GM23338 (cell line): ENCODE results near the gene MEAK7. TPM values are rescaled to one million over a fixed set of nuclear protein-coding genes. Genes with fewer than 3 reads are reported as not detected.

Experiments used
- ATAC-seq: fragments of 200-7000 bp; cut with Tn5 transposase; 3 replicates; pipeline ENCODE4 v1.9.1; 2020
- DNase-seq: peaks from one replicate; pipeline ENCODE4 v3.0.0-alpha.2; 2015; ENCODE audit warnings: low spot score
- H2AFZ ChIP-seq: fragments of 200-600 bp; sonication (generic); 2 replicates; pipeline ENCODE4 v1.8.0; 2016; ENCODE audit warnings: antibody characterized with exemption, mild to moderate bottlenecking, moderate library complexity
- H3F3A ChIP-seq: fragments of 200-600 bp; sonication (generic); replicated peaks from 2 replicates; pipeline ENCODE4 v1.8.0; 2017; ENCODE audit warnings: antibody characterized with exemption, mixed run types, low read depth
- H3K27ac ChIP-seq: fragments of 200-600 bp; sonication (generic); 2 replicates; pipeline ENCODE4 v1.6.1; 2016; ENCODE audit warnings: low read depth
- H3K27me3 ChIP-seq: fragments of 200-600 bp; sonication (generic); 2 replicates; pipeline ENCODE4 v1.8.0; 2016; ENCODE audit warnings: mild to moderate bottlenecking, mixed run types, moderate library complexity; ENCODE audit not compliant: insufficient read depth
- H3K36me3 ChIP-seq: fragments of 200-600 bp; sonication (generic); 2 replicates; pipeline ENCODE4 v1.8.0; 2016; ENCODE audit warnings: mild to moderate bottlenecking; ENCODE audit not compliant: insufficient read depth
- H3K4me1 ChIP-seq: fragments of 200-600 bp; sonication (generic); 2 replicates; pipeline ENCODE4 v1.8.0; 2016; ENCODE audit warnings: mild to moderate bottlenecking, moderate library complexity; ENCODE audit not compliant: insufficient read depth
- H3K4me2 ChIP-seq: fragments of 200-600 bp; sonication (generic); 2 replicates; pipeline ENCODE4 v1.7.1; 2017; ENCODE audit warnings: mixed run types
- H3K4me3 ChIP-seq: fragments of 200-600 bp; sonication (generic); 2 replicates; pipeline ENCODE4 v1.6.1; 2016; ENCODE audit warnings: mixed run types
- H3K79me2 ChIP-seq: fragments of 200-600 bp; sonication (generic); replicated peaks from 2 replicates; pipeline ENCODE4 v1.8.0; 2017; ENCODE audit warnings: mild to moderate bottlenecking; ENCODE audit not compliant: insufficient read depth
- H3K9me2 ChIP-seq: fragments of 200-600 bp; sonication (generic); 2 replicates; pipeline ENCODE4 v1.8.0; 2017; ENCODE audit not compliant: insufficient read depth
- H4K20me1 ChIP-seq: fragments of 200-600 bp; sonication (generic); replicated peaks from 2 replicates; pipeline ENCODE4 v1.8.0; 2017; ENCODE audit warnings: mild to moderate bottlenecking; ENCODE audit not compliant: insufficient read depth
- H3K27ac Mint-ChIP-seq: 2 replicates; pipeline ENCODE4 v1.8.0; 2020; ENCODE audit warnings: inconsistent platforms, mild to moderate bottlenecking, moderate library complexity, mixed read lengths
- H3K27me3 Mint-ChIP-seq: 3 replicates; pipeline ENCODE4 v1.8.0; 2022; ENCODE audit warnings: low read depth, mild to moderate bottlenecking, moderate library complexity, mixed read lengths, inconsistent platforms; ENCODE audit not compliant: insufficient read depth, poor library complexity
- H3K36me3 Mint-ChIP-seq: 3 replicates; pipeline ENCODE4 v1.8.0; 2021; ENCODE audit warnings: low read depth, mild to moderate bottlenecking, inconsistent platforms, moderate library complexity, mixed read lengths
- H3K4me1 Mint-ChIP-seq: 3 replicates; pipeline ENCODE4 v1.8.0; 2020; ENCODE audit warnings: mild to moderate bottlenecking, inconsistent platforms, mixed read lengths
- H3K4me3 Mint-ChIP-seq: 3 replicates; pipeline ENCODE4 v1.8.0; 2021; ENCODE audit warnings: moderate library complexity, mild to moderate bottlenecking, inconsistent platforms, mixed read lengths
- H3K9me3 Mint-ChIP-seq: 3 replicates; pipeline ENCODE4 v1.8.0; 2020; ENCODE audit warnings: moderate library complexity, mild to moderate bottlenecking, inconsistent platforms, mixed read lengths
- CREB1 ChIP-seq: fragments of 250-450 bp; sonication (Bioruptor Pico); IDR thresholded peaks from 2 replicates; pipeline ENCODE4 v1.5.0; 2020; ENCODE audit warnings: low read depth, mild to moderate bottlenecking, moderate library complexity
- NANOG ChIP-seq: IDR thresholded peaks from 2 replicates; pipeline ENCODE4 v1.6.1; 2016; ENCODE audit warnings: antibody characterized with exemption, borderline replicate concordance
- POLR2AphosphoS5 ChIP-seq: IDR thresholded peaks from 2 replicates; pipeline ENCODE4 v1.6.1; 2016; ENCODE audit warnings: antibody characterized with exemption, low read depth
- STAT1 ChIP-seq: IDR thresholded peaks from one replicate; pipeline ENCODE4 v1.6.1; 2016; ENCODE audit warnings: antibody characterized with exemption; ENCODE audit not compliant: unreplicated experiment
- polyA plus RNA-seq: library from polyadenylated mRNA; unstranded; fragments of >200 nt; fragmentation: Nextera tagmentation; extraction: Ambion mirVana; gene quantifications from 2 replicates; pipeline ENCODE4 v1.2.1, GENCODE V29; 2016
- total RNA-seq: library from RNA; depleted of rRNA; stranded (reverse); fragments of >200 nt; shearing (Covaris generic); gene quantifications from 2 replicates; pipeline ENCODE4 v1.2.3, GENCODE V29; 2014
- TF ChIP-seq, protein P1 (sequence below): IDR thresholded peaks from one replicate; pipeline ENCODE4 v1.6.1; 2018; ENCODE audit warnings: antibody characterized with exemption; ENCODE audit not compliant: unreplicated experiment
- TF ChIP-seq, protein P2 (sequence below): fragments of 250-450 bp; sonication (Bioruptor Pico); IDR thresholded peaks from 2 replicates; pipeline ENCODE4 v1.5.0; 2020; ENCODE audit warnings: mild to moderate bottlenecking, moderate library complexity
- TF ChIP-seq, protein P3 (sequence below), 2 experiments: fragments of 200-600 bp in 1 of 2; sonication (generic) in 1 of 2; conservative IDR thresholded peaks; 2 replicates each; pipeline versions ENCODE4 v1.5.1 to v1.6.1; 2016 to 2017; ENCODE audit warnings: antibody characterized with exemption in 2 of 2, low read depth in 2 of 2, mild to moderate bottlenecking in 2 of 2, moderate library complexity in 1 of 2

The MEAK7 gene
- total and polyA plus RNA-seq, 2 experiments from 2014 or later = 7.5 to 17.2 TPM

DNA sequence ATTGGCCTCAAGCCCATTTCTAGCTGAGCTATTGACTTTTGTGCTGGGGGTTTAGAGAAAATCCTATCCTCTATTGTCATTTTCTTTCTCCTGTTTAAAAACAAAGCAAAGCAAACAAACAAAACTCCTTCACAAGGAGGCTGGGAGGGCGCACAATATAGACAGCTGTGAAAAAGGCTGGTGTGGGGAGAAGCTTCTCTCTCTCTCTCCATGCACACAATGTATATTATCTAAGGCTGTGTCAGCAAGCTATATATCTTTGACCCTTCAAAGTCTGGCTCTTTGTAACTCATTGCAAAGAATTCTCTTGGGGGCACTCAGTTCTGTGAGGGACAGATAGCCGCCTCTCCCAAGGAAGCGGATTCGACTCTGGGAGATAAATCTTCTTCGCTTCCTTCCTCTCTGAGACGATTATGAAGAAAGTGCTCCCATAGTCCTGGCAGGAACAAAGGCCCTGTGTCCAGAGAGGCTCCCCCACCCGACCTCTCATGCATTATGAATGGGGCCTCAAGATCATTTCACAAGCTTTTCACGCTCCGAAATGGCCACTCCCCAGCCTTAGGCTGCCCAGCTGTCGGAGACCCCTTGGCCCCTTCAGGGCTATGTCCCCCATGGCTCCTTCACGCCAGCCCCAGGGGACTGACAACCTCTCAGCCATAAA lies 33.2 kb upstream of the MEAK7 start (continued):
- TF ChIP-seq, protein P1, sequence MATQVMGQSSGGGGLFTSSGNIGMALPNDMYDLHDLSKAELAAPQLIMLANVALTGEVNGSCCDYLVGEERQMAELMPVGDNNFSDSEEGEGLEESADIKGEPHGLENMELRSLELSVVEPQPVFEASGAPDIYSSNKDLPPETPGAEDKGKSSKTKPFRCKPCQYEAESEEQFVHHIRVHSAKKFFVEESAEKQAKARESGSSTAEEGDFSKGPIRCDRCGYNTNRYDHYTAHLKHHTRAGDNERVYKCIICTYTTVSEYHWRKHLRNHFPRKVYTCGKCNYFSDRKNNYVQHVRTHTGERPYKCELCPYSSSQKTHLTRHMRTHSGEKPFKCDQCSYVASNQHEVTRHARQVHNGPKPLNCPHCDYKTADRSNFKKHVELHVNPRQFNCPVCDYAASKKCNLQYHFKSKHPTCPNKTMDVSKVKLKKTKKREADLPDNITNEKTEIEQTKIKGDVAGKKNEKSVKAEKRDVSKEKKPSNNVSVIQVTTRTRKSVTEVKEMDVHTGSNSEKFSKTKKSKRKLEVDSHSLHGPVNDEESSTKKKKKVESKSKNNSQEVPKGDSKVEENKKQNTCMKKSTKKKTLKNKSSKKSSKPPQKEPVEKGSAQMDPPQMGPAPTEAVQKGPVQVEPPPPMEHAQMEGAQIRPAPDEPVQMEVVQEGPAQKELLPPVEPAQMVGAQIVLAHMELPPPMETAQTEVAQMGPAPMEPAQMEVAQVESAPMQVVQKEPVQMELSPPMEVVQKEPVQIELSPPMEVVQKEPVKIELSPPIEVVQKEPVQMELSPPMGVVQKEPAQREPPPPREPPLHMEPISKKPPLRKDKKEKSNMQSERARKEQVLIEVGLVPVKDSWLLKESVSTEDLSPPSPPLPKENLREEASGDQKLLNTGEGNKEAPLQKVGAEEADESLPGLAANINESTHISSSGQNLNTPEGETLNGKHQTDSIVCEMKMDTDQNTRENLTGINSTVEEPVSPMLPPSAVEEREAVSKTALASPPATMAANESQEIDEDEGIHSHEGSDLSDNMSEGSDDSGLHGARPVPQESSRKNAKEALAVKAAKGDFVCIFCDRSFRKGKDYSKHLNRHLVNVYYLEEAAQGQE = no peak
- TF ChIP-seq, protein P2, sequence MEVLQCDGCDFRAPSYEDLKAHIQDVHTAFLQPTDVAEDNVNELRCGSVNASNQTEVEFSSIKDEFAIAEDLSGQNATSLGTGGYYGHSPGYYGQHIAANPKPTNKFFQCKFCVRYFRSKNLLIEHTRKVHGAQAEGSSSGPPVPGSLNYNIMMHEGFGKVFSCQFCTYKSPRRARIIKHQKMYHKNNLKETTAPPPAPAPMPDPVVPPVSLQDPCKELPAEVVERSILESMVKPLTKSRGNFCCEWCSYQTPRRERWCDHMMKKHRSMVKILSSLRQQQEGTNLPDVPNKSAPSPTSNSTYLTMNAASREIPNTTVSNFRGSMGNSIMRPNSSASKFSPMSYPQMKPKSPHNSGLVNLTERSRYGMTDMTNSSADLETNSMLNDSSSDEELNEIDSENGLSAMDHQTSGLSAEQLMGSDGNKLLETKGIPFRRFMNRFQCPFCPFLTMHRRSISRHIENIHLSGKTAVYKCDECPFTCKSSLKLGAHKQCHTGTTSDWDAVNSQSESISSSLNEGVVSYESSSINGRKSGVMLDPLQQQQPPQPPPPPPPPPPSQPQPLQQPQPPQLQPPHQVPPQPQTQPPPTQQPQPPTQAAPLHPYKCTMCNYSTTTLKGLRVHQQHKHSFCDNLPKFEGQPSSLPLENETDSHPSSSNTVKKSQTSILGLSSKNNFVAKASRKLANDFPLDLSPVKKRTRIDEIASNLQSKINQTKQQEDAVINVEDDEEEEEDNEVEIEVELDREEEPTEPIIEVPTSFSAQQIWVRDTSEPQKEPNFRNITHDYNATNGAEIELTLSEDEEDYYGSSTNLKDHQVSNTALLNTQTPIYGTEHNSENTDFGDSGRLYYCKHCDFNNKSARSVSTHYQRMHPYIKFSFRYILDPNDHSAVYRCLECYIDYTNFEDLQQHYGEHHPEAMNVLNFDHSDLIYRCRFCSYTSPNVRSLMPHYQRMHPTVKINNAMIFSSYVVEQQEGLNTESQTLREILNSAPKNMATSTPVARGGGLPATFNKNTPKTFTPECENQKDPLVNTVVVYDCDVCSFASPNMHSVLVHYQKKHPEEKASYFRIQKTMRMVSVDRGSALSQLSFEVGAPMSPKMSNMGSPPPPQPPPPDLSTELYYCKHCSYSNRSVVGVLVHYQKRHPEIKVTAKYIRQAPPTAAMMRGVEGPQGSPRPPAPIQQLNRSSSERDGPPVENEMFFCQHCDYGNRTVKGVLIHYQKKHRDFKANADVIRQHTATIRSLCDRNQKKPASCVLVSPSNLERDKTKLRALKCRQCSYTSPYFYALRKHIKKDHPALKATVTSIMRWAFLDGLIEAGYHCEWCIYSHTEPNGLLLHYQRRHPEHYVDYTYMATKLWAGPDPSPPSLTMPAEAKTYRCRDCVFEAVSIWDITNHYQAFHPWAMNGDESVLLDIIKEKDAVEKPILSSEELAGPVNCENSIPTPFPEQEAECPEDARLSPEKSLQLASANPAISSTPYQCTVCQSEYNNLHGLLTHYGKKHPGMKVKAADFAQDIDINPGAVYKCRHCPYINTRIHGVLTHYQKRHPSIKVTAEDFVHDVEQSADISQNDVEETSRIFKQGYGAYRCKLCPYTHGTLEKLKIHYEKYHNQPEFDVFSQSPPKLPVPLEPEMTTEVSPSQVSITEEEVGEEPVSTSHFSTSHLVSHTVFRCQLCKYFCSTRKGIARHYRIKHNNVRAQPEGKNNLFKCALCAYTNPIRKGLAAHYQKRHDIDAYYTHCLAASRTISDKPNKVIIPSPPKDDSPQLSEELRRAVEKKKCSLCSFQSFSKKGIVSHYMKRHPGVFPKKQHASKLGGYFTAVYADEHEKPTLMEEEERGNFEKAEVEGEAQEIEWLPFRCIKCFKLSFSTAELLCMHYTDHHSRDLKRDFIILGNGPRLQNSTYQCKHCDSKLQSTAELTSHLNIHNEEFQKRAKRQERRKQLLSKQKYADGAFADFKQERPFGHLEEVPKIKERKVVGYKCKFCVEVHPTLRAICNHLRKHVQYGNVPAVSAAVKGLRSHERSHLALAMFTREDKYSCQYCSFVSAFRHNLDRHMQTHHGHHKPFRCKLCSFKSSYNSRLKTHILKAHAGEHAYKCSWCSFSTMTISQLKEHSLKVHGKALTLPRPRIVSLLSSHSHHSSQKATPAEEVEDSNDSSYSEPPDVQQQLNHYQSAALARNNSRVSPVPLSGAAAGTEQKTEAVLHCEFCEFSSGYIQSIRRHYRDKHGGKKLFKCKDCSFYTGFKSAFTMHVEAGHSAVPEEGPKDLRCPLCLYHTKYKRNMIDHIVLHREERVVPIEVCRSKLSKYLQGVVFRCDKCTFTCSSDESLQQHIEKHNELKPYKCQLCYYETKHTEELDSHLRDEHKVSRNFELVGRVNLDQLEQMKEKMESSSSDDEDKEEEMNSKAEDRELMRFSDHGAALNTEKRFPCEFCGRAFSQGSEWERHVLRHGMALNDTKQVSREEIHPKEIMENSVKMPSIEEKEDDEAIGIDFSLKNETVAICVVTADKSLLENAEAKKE (CRISPR knock-in tag) = no peak

DNA sequence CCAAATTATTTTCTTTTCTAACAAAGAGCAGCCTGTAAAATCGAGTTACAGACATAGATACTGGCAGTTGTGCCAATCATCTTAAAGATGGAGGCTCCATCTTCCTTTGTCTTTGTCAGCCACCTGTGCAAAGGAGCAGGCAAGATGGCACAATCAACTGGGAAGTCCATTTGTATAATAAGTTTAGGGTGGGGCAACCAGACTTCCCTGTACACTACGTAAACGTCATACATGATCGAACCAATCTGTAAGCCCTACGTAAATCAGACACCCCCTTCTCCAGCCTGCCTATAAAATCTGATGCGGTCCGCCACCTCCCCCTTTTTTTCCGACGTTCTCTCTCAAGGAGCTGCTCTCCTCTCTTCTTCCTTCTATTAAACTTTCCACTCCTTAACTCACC lies 31.4 kb upstream of the MEAK7 start:
- no peak for DNase-seq
- H3K27me3 Mint-ChIP-seq = peaks cover 6% of the 10 kb centered on the region
- H3K27ac Mint-ChIP-seq = no peak overlapping the region
- no peaks in the 10 kb centered on the region for H3K36me3 ChIP-seq
- H3K36me3 Mint-ChIP-seq = peaks cover 3% of the 10 kb centered on the region; the same call in 1 of the 3 replicates
- no peak for ATAC-seq
- no peaks in the 10 kb centered on the region; the same call in 1 of the 3 replicates for H3K9me3 Mint-ChIP-seq
- no peak overlapping the region for H3K4me3 ChIP-seq
- H2AFZ ChIP-seq = peak overlapping the region; percentile 95
- H3K4me2 ChIP-seq = peak overlapping the region; percentile 66
- H3K9me2 ChIP-seq = peaks cover 4% of the 10 kb centered on the region
- no peaks in the 10 kb centered on the region; the same call in 1 of the 2 replicates for H3F3A ChIP-seq
- H3K27me3 ChIP-seq = no peaks in the 10 kb centered on the region
- peaks cover 25% of the 10 kb centered on the region for H3K4me1 ChIP-seq
- H3K27ac ChIP-seq = no peak overlapping the region
- H3K4me3 Mint-ChIP-seq = no peak overlapping the region; the same call in 2 of the 3 replicates
- no peaks in the 10 kb centered on the region for H4K20me1 ChIP-seq
- peaks cover 36% of the 10 kb centered on the region for H3K4me1 Mint-ChIP-seq
- H3K79me2 ChIP-seq = no peaks in the 10 kb centered on the region
- TF ChIP-seq STAT1 (no peak), POLR2AphosphoS5 (no peak), CREB1 (CRISPR knock-in tag) (no peak), NANOG (no peak)
- TF ChIP-seq, protein P3, sequence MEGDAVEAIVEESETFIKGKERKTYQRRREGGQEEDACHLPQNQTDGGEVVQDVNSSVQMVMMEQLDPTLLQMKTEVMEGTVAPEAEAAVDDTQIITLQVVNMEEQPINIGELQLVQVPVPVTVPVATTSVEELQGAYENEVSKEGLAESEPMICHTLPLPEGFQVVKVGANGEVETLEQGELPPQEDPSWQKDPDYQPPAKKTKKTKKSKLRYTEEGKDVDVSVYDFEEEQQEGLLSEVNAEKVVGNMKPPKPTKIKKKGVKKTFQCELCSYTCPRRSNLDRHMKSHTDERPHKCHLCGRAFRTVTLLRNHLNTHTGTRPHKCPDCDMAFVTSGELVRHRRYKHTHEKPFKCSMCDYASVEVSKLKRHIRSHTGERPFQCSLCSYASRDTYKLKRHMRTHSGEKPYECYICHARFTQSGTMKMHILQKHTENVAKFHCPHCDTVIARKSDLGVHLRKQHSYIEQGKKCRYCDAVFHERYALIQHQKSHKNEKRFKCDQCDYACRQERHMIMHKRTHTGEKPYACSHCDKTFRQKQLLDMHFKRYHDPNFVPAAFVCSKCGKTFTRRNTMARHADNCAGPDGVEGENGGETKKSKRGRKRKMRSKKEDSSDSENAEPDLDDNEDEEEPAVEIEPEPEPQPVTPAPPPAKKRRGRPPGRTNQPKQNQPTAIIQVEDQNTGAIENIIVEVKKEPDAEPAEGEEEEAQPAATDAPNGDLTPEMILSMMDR (conservative IDR thresholded peaks at IDR 0.05; ENCODE audit: low read depth in 2 of 2) = no peak
- TF ChIP-seq, protein P1 = no peak
